Activated naive CD4-positive, alpha-beta T cell (primary cell): Measurements from ENCODE around the gene ZDHHC19.
A peak's percentile ranks its signal among the peaks of the same experiment; 100 is the strongest.
"Not testable (repeated sequence)": the region's sequence is repeated elsewhere in the genome, so short reads cannot be mapped to it uniquely, and the experiment has no call there.

Source experiments
- DNase-seq, 4 experiments: peaks; one replicate each; lab custom pipeline; 2025; lab: John Stamatoyannopoulos, UW

Gene ZDHHC19

DNA sequence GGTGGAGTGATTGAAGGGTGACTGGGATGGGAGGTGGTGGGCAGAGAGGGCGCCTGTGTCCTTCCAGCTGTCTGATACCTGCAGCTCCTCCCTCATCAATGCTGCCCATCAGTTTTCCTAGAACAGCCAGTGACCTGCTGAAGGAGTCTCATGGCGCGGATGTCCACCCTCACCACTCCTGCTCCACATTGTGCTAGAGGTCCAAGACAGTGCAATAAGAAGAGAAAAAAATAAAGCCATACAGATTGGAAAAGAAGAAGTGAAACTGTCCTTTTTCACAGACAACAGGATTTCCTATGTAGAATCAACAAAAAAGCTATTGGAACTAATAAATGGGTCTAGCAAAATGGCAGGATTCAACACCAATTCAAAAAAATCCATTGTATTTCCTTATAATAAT, 7.4 kb downstream of the ZDHHC19 start:
- no peak for DNase-seq

DNA sequence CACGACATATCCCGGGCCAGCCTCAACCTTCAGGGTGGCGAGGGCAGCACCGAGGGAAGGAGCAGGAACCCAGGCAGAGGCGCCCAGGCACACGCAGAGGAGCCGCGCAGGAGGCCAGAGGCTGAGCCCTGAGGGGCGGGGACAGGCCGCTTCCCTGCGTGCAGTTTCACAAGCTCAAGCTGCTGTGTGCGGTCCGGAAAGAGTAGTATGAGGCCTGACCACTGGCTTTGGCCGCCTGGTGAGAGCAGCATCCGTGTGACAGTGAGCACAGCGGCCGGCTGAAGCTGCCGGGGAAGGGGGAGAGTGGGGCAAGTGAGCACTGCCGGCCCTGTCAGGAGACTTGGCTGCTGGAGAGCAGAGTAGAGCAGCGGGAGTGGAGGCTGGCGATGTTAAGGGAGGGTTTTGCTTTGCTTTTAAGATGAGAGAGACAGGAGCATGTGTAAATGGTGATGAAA, 8.7 kb downstream of the ZDHHC19 start:
- no peak for DNase-seq

DNA sequence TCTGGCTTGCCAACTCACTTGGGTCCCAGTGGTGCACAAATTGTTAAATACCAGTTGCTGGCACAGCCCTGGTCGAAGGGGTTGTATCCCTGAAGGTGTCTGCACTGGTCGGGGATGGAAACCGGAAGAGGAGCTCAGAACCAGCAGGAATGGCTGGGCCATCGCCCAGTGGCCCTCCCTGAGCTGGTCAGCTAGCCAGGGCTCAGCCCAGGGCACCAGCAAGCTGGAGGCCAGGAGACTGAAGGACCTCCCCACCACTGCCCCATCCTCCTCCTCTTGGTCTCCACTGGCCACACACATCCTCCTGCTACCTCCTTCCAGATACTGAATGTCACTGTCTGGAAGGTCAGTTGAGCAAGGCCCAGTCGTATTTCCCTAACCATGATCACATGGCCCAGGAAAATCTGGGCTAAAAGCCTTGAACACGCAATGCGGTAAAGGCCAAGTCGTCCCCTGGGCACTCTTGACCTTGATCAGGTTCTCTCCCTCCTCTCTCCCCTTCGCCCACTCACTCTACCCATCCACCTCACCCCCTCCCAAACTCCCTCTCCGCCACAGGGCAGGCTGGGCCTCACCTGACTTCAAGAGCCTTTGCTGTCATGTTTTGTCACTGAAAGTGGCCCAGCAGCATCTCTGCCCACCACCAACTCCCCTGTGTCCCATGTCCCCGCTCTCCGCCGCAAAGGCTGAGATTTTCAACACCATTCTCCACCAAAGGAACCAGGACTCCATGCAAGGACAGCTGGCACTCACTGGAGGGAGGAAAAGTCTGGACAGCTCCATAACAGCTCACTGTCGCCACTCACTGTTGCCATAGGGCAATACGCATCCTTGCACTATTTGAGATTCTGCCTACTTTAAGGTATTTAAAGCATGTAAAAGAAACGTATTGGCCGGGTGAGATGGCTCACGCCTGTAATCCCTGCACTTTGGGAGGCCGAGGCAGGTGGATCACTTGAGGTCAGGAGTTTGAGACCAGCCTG, 12.1 kb downstream of the ZDHHC19 start:
- DNase-seq = no peak

DNA sequence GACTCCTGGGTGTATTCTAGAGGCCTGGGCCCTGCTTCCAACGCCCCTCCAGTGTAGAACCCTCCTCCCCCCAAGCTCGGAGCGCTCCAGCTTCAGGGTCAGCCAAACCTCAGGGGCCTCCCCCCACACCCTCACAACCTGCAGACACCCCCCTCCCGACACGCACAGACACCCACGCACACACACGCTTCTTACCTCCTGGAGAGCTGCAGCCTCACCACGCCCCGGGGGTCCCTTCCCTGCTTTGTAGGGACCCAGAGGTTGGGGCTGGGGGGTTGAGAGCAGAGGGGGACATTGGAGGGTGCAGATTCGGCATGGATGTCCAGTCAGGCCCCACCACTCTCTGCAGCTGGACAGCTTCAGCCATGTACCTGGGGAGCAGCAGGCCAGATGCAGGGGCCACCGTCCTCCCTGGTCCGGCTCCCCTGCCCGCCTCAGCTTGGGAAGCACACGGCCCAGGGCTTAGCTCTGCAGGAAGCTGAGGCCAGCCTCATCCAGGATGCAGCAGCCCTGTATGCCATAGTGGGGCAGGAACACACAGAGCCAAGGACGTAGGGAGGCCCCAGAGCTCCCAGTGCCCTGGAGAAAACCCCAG, 13.0 kb downstream of the ZDHHC19 start:
- no peak for DNase-seq

DNA sequence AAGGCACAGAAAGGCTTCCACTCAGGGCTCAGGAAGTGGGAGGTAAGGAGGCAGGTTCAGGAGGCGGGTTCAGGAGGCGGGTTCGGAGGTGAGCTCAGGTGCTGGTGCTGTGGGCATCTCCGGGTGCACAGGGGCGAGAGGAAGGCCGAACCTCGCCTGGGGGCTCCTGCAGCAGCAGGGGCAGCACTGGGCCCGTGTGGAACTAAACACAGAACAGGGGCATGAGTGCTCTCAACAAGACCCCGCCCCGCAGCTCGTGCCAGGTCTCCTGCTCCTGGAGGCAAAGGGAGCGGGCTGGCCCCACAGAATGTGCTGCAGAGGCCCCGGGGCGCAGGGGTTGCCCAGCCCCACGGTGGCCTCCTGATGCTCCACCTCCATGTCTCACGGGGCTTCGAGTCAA, 13.7 kb downstream of the ZDHHC19 start:
- DNase-seq = no peak

DNA sequence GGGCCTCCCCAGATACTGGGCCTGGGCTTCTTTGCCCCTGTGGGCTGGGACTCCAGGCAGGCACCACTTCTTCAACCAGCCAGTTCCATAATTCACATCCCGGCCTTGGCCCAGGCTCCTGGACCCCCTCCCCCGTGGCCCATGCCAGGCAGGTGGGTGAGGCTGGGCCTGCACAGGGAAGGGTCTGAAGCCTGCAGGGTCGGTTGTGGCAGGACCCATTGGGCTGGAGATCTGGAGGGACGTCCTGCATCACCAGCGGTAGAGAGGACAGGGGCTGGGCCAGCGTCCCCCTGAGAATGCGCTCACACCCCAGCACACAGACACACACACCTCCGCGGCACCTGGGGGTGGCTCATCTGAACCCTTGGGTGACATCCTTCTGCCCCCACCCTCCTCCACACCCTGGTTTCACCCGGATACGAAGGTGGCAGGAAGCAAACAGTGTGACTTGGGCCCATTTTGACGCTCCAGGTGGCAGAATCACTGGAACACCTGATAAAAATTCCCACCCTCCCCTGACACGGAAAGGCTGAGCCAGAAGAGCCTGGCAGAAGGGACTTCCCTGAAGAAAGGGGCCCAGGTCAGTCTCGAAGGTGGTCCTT, 15.4 kb downstream of the ZDHHC19 start:
- DNase-seq = no peak

DNA sequence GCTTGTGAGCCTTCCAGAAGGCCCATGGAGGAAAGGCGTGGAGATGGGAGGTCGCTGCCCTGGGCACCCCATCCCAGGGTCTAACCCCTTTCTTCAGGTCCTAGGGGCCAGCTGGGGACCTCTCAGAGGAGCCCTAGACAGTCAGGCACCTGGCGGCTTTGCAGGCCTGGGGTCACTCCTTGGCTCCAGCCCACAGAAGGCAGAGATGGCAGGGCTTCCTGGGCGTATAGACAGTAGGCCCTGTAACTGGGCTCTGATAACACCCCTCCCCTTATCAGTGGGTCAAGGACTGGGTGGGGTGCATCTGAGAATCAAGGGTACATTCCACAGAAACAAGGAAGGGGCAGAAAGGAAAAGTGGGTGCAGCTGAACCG, 16.7 kb downstream of the ZDHHC19 start:
- no peak for DNase-seq

DNA sequence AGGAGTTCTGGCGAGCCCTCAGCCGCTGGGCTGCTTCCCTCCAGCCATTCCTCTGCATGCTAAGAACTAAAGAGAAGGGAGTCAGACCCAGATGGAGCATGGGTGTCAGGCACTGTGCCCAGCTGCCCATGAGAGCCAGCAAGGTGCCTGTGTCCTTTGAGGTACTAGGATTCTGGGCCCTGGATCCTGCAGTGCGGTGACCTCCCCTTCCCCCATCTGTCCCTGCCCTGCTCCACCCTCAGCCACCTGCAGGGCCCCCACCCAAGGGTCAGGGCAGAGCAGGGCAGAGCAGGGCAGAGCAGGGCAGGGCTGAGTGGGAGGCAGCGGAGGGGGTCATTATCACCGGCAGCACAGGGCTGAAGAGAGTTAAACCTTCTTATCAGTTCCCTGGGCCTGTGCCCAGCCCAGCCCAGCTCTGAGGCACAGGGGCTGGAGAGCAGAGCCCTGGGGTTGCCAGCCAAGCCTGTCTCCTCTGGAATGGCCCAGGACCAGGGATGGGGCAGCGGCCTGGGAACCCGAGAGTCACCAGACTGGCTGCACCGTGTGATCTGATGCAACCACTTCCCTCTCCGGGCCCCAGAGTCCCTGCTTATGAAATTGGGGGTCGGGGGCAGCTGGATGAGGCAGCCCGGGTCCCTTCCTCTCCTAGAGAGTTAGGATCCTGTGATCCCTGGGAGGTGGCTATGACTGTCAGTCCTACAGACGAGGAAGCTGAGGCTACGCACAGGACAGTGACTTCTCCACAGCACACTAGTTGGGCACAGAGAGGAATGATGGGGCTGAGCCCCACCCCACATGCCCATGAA, 17.3 kb downstream of the ZDHHC19 start:
- DNase-seq = no peak

DNA sequence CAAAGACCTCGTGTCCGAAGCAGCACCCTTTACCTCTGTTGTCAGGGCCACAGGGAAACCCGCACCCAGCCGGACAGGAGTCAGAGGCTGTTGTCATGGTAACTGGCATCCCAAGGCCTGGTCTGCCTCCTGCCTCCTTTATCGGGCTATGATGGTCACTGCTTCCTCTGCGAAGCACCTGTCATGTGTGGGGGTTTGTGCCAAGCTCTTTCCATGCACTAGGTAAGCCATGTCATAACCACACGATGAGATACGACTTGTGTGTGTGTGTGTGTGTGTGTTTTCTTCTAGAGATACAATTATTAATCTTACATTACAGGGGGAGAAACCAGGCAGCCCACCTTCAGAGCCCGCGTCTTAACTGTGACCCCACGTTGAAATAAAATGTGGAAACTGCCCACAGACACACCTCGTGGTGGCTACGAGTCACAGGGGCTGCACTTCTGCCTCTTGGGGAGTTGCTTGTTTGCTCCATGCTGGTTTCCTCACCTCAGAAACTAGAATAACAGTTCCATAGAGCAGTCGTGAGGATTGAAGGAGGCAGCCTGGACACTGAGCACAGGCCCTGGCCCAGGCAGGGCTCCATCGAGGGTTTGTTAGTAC, 18.0 kb downstream of the ZDHHC19 start:
- no peak for DNase-seq

DNA sequence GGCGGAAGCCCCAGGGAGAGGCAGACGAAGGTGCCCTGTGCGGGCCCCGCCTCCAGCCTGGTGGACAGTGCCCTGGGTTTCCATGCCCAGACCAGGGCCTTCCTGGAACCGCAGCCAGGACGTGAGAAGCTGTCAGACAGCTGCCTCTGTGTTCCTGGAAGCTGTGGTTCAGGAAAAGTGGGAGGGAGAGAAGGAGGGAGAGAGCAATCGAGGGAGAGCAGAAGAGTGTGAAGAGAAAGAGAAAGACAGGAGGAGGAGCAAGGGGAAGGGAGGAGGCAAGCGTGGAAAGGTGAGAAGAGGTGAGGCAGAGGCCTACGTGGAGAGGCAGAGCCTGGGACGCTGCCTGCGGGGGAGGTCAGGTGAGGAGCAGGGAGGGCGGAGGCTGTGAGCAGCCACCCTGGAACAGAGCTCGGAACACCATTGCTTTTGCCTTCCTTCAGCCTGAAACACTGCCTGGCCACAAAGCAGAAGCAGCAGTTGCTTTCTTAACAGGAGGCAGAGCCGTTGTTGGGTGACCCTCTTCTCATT, 18.6 kb downstream of the ZDHHC19 start:
- DNase-seq = no peak

DNA sequence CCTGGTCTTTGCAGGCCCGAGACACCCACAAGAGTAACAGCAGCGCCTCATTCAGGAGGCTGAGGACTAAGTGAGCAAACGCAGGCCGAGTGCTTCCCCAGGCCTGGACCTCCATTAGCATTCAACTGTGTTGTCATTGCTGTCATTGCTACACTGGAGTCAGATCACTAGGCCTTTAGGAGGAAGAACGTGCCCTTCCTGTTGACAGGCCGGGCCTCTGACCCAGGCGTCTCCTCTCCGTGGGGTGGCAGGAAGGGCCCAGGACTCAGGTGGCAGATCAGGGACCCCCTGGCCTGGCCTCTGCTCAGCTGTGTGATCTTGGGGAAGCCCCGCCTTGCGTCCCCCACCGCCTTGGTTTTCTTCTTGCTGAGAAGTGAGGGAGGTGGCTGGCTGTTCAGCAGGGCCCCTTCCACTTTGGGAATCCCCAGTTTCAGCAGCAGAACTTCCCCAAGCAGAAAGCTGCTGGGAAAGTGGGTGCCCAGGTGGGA, 19.1 kb downstream of the ZDHHC19 start:
- no peak for DNase-seq

DNA sequence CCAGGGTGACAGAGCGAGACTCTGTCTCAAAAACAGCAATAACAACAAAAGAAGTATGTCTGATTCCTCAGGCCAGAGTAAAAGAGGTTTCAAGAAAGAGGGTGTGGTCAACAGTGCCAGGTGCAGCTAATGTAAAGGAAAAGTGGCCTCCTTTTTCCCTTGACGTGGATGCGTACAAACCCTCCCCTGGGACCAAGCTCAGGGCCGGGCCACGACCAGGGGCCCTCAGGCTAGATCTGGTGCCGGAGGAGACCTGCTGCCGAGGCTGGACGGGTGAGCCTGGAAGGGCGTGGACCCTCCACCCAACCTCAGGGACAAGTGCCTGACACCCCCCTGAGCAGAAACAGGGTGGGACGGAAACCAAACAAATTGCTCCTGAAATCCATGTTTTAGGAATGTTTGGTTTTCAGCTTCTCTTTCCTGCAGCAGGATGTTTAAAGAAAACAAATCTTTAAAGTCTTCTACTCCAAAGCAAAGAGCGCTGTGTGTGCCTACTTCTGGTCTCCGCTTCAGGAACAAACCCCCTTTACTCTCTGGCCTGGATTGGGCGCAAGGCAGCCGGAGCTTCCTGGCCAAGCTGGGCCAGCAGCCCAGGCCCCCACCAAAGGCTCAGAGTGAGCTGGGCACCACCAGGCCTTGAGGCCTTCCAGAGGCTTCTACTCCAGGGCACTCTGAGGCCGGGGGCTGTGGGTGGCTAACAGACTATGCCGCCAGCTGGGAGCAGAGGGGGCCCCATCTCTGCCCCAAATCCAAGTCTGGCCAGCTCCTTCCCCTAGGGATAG, 21.4 kb downstream of the ZDHHC19 start:
- no peak for DNase-seq

DNA sequence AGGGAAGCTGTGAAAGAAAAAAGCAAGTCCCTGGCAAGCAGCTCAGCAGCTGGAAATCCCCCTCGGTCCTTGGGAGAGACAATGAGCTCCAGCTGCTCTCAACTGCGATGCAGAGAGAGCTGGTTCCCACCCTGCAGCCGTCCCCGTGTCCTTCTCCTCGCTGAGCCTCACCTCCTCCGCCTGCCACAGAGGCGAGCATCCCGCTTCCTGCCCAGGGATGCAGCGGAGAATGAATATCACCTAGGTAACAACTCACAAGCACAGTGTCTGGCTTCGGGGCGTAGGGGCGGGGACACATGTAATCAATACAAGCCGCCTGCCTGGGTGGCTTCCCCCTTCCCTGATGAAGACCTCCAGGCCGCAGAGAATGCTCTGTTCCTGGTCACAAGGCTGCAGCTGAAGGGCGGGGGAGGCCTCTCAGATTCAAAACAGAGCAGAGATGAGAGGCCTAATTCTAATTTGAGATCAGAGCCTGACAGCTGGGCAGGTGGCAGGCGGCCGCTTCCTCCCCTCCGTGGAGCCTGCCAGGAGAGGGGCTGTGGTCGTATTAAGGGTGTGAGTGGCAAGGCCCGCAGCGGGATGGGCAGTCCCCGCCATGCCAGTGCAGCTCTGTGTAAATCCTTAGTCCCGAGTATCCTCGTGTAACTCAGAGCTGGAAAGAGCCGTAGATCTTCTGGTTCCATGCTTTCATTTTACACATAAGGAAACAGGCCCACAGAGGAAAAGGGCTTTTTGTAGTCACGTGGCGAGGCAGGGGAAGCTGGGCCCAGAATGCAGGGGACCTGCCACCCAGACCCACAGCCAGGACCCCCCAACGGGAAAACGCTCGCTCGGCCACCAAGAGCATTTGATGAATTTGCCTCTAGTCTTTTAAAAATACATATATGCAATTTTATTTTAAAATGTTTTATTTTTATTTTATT, 24.3 kb downstream of the ZDHHC19 start:
- DNase-seq = no peak

DNA sequence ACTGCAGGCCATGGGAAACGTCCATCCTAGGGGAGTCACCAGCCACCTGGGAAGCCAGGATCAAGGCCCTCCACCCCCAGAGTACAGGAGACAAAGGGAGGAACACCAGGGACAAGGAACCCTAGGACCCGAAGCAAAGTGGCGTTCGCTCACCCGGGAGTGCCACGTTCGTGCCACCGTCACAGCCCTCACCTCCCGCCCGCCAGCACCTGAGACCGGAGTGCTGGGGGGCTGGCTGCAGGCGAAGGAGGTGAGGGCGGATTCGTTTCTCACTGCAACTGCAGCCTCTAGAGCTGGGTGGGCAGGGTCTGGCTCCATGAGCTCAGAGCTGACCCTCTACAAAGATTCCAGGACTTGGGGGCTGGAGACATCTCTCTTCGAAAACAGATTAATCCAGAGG, 26.3 kb downstream of the ZDHHC19 start:
- DNase-seq = no peak

DNA sequence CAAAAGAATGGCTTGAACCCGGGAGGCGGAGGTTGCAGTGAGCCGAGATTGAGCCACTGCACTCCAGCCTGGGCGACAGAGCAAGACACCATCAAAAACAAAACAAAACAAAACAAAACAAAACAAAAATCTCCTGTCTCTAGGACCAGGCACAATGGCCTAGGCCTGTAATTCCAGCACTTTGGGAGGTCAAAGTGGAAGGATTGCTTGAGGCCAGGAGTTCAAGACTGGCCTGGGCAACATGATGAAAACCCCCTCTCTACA, 27.1 kb downstream of the ZDHHC19 start:
- DNase-seq = not testable (repeated sequence)

DNA sequence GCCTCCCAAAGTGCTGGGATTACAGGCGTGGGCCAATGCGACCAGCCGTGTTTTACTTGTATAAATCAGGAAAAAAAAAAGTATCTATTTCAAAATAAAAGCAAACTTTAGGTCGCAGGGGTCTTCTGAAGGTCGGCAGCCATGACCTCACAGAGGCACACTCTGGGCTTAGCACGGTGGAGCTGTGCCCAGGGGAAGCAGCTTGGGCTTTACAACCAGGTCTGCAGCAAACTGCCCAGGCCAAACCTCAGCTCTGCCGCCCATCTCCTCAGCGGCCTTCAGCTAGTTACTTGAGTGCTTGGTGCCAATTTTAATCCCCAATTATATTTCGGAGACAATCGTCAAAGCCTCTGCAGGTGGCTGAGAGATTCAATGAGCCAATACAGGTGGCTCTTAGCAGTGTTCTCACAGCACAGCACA, 30.1 kb downstream of the ZDHHC19 start:
- no peak for DNase-seq

DNA sequence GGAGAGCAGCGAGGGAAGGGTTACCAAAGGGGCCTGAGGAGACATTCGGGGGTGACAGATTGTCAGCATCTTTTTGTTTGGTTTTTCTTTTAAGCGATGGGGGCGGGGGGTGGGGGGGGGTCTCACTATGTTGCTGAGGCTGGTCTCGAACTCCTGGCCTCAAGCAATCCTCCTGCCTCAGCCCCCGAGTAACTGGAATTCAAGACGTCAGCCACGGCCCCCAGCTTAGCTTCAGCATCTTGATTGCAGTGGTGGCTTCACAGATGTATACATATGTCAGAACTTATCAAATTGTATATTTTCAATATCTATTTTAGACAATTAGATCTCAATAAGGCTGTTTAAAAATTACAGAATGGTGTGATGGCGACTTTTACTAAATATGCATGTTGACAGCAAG, 30.9 kb downstream of the ZDHHC19 start:
- DNase-seq = no peak

DNA sequence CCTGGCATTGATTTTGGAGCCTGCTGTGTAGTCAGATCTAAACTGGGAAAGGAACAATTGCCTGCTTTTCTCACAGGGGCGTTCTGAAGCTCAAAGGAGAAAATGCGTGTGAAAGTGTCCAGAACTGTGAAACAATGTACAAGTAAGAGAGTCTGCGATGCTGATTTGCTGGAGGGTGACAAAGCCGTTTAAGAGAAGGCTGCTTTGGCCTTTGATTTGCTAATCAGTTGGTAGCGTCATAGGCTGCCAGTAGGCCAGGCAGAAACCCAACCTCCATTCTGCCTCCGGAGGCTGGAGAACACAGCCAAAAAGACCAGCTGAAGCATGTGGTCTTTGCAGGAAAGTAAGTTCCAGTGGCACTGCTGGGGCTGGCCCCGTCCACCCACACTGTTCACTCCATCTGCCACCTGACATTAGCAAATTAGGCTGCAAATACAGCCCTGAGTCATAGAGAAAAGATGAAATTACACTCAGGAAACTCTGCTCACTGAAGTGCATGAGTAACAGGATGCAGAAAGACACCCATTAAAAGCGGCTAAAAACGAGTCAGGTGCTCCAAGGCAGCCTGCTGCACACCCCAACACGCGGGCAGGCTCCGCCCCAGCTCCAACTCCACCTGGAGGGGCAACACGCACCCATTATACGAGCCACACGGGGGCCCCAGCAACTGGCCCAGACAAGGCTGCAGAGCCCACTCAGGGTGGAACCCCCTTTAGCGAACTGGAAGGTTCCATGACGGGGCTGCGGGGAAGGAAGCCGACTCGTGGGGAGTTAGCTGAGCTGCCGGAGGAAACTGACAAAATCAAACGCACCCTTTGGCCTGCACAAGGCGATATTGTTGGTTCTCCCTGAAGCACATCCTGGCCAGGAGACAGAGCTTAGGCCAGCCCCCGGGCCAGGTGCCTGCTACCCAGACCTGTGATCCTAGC, 31.6 kb downstream of the ZDHHC19 start:
- peak; percentile 40 to 70 (median 56) for DNase-seq

DNA sequence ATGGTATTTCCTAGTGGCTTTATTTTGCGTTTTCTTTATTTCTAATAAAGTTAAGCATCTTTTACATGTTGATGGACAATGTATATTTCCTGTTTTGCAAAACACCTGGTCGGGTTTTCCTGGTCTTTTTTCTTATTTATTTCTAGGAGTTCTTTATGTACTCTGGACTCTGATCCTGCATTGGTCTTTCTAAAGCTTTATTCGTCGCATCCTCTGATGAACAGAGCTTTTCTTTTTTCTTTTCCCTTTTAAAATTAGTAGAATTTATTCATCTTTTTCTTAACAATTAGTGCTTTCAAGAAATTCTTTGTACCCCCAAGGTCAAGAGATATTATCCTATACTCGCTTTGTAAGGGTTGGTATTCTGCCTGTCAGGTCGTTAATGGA, 32.2 kb downstream of the ZDHHC19 start:
- no peak for DNase-seq
